Activated B cell treated with CpG ODN at 0.5 μM for 24 hours (primary cell): ENCODE results near the gene NSF. TPM values are rescaled to one million over a fixed set of nuclear protein-coding genes. Genes with fewer than 3 reads are reported as not detected.

Experiments
- ATAC-seq: fragments of 200-7000 bp; cut with Tn5 transposase; one replicate; pipeline ENCODE4 v1.10.0; 2021; ENCODE audit warnings: low read depth, mild to moderate bottlenecking, moderate library complexity
- CTCF ChIA-PET: fragments of 350-600 bp; sonication (Branson Sonifier 250); formaldehyde crosslinking; loops from one replicate; lab custom pipeline; 2021; ENCODE audit warnings: antibody characterized with exemption; lab: Charles Lee
- POLR2A ChIA-PET: fragments of 350-600 bp; sonication (Branson Sonifier 250); formaldehyde crosslinking; loops from one replicate; lab custom pipeline; 2021; ENCODE audit warnings: antibody characterized with exemption; lab: Charles Lee
- DNase-seq: peaks from one replicate; pipeline ENCODE4 v3.0.0; 2022
- H3K27ac Mint-ChIP-seq: one replicate; pipeline ENCODE4 v1.8.0; 2020; ENCODE audit warnings: mixed read lengths
- H3K27me3 Mint-ChIP-seq: one replicate; pipeline ENCODE4 v1.8.0; 2021; ENCODE audit warnings: mixed read lengths
- H3K36me3 Mint-ChIP-seq: one replicate; pipeline ENCODE4 v1.8.0; 2021; ENCODE audit warnings: low read depth, mixed read lengths
- H3K4me1 Mint-ChIP-seq: one replicate; pipeline ENCODE4 v1.8.0; 2021; ENCODE audit warnings: mixed read lengths
- H3K4me3 Mint-ChIP-seq: one replicate; pipeline ENCODE4 v1.8.0; 2020; ENCODE audit warnings: mild to moderate bottlenecking, mixed read lengths
- H3K9me3 Mint-ChIP-seq: one replicate; pipeline ENCODE4 v1.8.0; 2020; ENCODE audit warnings: mixed read lengths
- CTCF ChIP-seq: fragments of 200-600 bp; IDR thresholded peaks from one replicate; pipeline ENCODE4 v1.8.0; 2022; ENCODE audit warnings: antibody characterized with exemption, mild to moderate bottlenecking
- intact Hi-C: fragments of 100-400 bp; cut with micrococcal nuclease; formaldehyde crosslinking; loops from one replicate; pipeline ENCODE4 v1.15.1; 2024
- total RNA-seq: library from RNA; stranded (reverse); gene quantifications from 2 replicates; pipeline ENCODE4 v1.2.3, GENCODE V29; 2022

Gene NSF
- total RNA-seq, 1 donor from 2014 or later: 117 TPM

DNA sequence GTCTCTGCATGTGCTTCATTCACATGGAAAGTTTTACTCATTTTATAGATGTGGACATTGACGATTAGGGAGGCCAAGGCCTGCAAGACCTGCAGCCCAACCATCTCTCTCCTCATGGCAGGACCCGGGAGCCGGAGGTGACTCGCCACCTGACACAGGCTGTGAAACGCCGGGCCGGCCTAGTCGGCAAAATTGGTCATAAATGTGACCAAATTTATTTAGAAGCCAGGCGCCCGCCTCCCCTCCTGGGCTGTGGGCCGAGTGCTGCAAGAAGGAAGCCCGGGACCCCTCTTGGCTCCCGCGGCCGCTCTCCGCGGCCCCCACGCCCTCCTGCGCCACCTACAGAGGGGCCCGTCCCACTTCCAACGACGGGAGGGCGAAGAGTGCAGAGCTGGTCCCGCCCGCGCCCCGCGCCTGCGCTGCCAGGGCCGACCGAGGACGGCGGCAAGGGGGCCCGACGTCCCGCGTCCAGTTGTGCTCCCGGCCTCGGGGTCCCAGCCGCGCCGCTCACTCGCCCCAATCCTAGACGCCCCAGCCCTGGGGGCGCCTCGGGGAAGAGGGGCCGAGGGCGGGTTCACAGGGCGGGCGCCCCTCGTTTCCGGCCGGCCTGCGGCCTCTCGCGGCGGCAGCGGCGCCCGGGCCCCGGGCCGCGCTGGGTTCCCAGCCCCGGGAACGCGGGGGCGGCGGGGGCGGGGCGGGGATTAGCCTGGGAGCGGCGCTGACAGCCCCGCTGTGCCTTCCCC is 180.5 kb downstream of the NSF start:
- ChIA-PET POLR2A (interaction anchor here (1.0 kb wide), 1 partner anchor 25 kb away, joined by 3 read pairs; no protein-coding TSS in a partner anchor), CTCF (no interaction called here)
- intact Hi-C loops: loop anchor here (1.0 to 5.0 kb wide), 2 partner anchors 12 to 46 kb away; partner anchors contain the start of gene WNT3
- H3K27ac Mint-ChIP-seq: no peak overlapping the region
- peak overlapping the region; percentile 74 for H3K4me3 Mint-ChIP-seq
- no peaks in the 10 kb centered on the region for H3K9me3 Mint-ChIP-seq
- ATAC-seq (peak; percentile 81), DNase-seq (peak; percentile 63)
- H3K4me1 Mint-ChIP-seq: peaks cover 32% of the 10 kb centered on the region
- no peak for TF ChIP-seq CTCF
- no peaks in the 10 kb centered on the region for H3K27me3 Mint-ChIP-seq
- peaks cover 2% of the 10 kb centered on the region for H3K36me3 Mint-ChIP-seq

GRCh38 chr17:46771561-46772474 is 181.3 kb downstream of the NSF start:
- Mint-ChIP-seq H3K27ac (no peak overlapping the region), H3K4me1 (peaks cover 33% of the 10 kb centered on the region), H3K27me3 (no peaks in the 10 kb centered on the region), H3K36me3 (peaks cover 2% of the 10 kb centered on the region), H3K4me3 (peak overlapping the region; percentile 82), H3K9me3 (no peaks in the 10 kb centered on the region)
- TF ChIP-seq CTCF: no peak
- ATAC-seq (peak; percentile 59), DNase-seq (peak; percentile 39)
- ChIA-PET POLR2A (interaction anchor here (1.0 kb wide), 1 partner anchor 26 kb away, joined by 3 read pairs; no protein-coding TSS in a partner anchor), CTCF (no interaction called here)
- intact Hi-C loops: loop anchor here (1.0 to 5.0 kb wide), 2 partner anchors 11 to 45 kb away; partner anchors contain the start of gene WNT3

- Mint-ChIP-seq H3K4me3 (peak overlapping the region; percentile 82), H3K27me3 (peaks cover 1% of the 10 kb centered on the region), H3K9me3 (no peaks in the 10 kb centered on the region), H3K36me3 (peaks cover 2% of the 10 kb centered on the region), H3K4me1 (peaks cover 36% of the 10 kb centered on the region), H3K27ac (peak overlapping the region; percentile 46)
- ATAC-seq (no peak), DNase-seq (no peak)
- ChIA-PET POLR2A (no interaction called here), CTCF (no interaction called here)
- intact Hi-C loops: loop anchor here (5.0 kb wide), 1 partner anchor 45 kb away; the partner anchor contains the start of gene WNT3
- TF ChIP-seq CTCF: no peak
Observed at GRCh38 chr17:46772475-46773220, 182.2 kb downstream of the NSF start.

DNA sequence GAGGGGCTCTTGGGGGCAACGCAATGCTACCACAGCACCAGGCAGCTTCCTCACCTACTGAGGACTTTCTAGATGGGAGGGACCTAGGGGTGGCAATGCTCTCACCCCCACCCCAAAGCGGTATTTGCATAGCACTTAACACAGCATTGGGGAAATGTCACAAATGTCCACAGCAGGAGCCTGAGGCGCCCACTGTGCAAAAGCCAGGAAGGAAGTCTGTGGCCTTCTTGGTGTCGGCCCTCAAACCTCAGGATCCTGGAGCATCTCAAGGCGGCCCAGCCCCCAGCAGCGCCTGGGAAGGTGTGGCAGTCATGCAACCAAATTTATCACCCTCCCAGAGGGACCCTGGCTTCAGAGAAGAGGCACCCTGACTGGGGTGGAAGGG is 182.7 kb downstream of the NSF start:
- TF ChIP-seq CTCF: no peak
- H3K4me3 Mint-ChIP-seq: peak overlapping the region; percentile 82
- CTCF ChIA-PET: no interaction called here
- H3K4me1 Mint-ChIP-seq: peaks cover 36% of the 10 kb centered on the region
- H3K27ac Mint-ChIP-seq: no peak overlapping the region
- POLR2A ChIA-PET: no interaction called here
- H3K36me3 Mint-ChIP-seq: peaks cover 2% of the 10 kb centered on the region
- ATAC-seq: peak; percentile 12
- no peaks in the 10 kb centered on the region for H3K9me3 Mint-ChIP-seq
- intact Hi-C loops: loop anchor here (5.0 kb wide), 1 partner anchor 44 kb away; the partner anchor contains the start of gene WNT3
- peaks cover 1% of the 10 kb centered on the region for H3K27me3 Mint-ChIP-seq
- DNase-seq: no peak
